Activated gamma-delta T cell treated with Interleukin-2 at 50 U/mL for 16 hours (primary cell): ENCODE results near the gene SOAT2.

Experiments used
- DNase-seq: peaks from one replicate; pipeline ENCODE4 v3.0.0-alpha.2; 2020

SOAT2 gene, protein sequence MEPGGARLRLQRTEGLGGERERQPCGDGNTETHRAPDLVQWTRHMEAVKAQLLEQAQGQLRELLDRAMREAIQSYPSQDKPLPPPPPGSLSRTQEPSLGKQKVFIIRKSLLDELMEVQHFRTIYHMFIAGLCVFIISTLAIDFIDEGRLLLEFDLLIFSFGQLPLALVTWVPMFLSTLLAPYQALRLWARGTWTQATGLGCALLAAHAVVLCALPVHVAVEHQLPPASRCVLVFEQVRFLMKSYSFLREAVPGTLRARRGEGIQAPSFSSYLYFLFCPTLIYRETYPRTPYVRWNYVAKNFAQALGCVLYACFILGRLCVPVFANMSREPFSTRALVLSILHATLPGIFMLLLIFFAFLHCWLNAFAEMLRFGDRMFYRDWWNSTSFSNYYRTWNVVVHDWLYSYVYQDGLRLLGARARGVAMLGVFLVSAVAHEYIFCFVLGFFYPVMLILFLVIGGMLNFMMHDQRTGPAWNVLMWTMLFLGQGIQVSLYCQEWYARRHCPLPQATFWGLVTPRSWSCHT

DNA sequence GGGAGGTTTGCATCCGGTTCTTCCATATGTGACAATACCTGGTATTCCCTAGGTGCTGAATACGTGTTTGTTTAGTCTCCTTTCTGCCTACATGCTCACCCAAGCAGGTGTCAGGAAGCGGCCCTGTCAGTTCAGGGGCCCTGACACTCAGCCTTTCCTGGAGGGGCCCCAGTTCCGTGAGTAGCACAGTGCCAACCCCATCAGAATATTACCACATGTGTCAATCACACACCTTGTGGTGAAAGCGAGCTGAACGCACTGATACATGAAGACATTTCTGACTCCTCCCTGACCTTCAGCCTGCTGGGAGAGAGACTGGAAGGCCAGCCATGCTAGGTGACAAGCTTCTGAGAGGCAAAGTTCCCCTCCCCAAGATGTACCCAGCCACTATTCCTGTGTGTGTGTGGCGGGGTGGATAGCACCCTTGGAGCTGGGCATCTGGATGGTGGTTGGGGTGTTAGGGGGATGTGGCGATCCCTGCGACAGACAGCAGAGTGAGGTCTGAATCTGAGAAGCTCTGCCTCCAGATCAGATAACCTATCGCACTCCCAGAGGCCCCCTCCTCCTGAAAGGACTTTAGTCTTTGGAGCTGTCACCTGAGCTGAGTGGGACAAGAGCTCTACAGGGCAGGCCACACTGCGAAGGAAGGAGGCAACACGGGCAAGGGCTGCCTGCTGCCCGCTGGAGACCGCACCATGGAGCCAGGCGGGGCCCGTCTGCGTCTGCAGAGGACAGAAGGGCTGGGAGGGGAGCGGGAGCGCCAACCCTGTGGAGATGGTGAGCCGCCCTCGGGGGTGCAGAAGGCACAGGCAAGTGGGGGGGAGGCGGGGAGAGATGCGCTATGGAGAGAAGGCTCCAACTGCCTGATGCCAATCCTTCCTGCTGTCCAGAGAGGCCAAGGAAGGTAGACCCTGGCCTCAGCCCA, at the start of gene SOAT2:
Gene SOAT2 (plus strand): TSS at position 604 of the 925 bp plus-strand sequence. CDS start 92 bp downstream, at position 696.
- DNase-seq: peak; percentile 60

DNA sequence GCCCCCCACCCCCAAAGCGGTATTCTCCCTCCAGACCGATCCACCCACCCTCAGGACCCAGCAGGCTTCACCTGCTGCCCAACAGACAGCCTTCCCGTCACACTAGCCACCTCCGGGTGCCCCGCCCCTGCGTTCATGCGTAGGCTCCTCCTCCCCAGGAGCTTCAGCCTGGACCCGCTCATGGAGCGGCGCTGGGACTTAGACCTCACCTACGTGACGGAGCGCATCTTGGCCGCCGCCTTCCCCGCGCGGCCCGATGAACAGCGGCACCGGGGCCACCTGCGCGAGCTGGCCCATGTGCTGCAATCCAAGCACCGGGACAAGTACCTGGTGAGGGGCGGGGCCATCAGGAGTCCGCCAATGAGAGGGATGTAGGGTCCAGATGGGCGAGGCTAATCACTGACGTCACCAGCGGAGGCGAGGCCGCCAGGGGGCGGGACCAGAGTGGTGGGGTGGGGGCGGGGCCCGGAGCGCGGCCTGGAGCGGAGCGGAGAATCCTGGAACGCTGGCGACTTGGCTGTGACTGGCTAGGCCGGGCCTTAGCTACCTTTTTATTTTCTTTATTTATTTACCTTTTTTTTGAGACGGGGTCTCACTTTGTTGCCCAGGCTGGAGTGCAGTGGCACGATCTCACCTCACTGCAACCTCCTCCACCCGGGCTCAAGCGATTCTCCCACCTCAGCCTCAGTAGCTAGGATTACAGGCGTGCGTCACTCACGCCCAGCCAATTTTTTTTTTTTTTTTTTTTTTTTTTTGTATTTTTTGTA, 49.0 kb upstream of the SOAT2 start:
- DNase-seq: peak; percentile 89

DNA sequence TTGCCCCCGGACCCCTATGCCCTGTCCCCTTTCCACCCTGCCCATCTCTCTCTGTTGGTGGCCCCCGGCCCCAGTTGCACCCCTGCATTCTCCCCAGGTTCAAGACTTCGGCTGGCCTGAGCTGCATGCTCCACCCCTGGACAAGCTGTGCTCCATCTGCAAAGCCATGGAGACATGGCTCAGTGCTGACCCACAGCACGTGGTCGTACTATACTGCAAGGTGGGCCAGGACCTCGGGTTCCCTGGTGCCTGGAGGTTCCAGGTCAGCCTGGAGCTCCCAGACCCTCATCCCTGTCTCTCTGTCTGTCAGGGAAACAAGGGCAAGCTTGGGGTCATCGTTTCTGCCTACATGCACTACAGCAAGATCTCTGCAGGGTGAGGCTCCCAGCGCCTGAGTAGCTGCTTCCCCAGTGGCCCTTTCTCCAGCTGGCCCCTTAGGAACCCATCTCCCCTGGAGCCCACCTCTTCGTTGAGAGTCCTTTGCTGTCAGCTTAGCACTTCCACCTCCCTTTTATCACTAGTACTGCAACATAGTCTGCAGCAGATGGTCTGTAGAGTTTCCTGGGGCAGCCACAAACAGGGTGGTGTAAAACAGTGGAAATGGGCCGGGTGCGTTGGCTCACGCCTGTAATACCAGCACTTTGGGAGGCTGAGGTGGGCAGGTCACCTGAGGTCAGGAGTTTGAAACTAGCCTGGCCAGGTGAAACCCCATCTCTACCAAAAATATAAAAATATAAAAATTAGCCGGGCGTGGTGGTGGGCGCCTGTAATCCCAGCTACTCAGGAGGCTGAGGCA, 47.6 kb upstream of the SOAT2 start:
- DNase-seq: no peak

DNA sequence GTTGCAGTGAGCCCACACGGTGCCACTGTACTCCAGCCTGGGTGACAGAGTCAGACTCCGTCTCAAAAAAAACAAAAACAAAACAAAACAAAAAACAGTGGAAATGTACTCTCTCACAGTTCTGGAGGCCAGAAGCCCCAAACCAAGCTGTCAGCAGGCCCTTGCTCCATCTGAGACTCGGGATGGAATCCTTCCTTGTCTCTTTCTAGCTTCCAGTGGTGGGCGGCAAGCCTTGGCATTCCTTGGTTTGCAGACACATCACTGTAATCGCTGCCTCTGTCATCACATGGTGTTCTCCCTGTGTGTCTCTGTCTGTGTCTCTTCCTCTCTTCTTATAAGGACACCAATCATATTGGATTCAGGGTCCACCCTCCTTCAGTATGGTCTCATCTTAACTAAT, 47.0 kb upstream of the SOAT2 start:
- DNase-seq: no peak

DNA sequence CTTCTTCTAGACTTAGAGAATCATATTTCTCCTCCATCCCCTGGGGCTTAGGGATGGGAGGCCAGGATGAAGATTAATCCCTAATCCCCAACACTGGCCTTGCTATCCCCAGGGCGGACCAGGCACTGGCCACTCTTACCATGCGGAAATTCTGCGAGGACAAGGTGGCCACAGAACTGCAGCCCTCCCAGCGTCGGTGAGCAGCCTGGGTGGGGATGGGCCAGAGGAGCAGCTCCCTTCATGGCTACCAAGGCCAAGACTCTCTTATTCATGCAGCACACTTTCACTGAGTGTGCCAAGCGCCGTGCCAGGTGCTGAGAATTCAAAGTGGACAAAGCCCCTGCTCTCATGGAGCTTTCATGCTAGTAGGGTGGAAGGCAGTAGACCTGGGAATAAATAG, 46.4 kb upstream of the SOAT2 start:
- DNase-seq: no peak

DNA sequence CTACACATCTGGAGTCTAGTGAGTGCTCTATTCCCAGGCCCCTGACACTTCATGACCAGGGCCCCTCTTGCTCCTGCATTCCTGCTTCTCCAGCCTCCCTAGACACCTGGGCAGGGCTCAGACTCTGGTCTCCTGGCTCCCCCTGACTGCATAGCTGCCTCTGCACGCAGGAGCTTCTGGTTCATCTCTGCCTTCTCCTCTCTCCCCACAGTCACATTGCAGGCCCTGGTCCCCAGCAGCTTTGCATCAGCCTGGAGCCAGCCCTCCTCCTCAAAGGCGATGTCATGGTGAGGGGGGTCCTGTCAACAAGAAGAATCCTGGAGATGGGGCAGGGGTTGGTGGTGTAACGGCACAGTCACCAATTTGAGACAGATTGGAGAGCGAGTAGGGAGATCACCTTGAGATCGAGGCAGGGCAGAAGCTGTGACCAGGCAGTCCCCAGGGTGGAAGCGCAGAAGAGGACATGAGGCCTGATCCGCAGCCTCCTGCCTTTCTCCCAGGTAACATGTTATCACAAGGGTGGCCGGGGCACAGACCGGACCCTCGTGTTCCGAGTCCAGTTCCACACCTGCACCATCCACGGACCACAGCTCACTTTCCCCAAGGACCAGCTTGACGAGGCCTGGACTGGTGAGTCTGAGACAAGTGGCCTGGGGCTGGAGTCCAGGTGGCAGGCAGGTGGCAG, 45.3 kb upstream of the SOAT2 start:
- no peak for DNase-seq

DNA sequence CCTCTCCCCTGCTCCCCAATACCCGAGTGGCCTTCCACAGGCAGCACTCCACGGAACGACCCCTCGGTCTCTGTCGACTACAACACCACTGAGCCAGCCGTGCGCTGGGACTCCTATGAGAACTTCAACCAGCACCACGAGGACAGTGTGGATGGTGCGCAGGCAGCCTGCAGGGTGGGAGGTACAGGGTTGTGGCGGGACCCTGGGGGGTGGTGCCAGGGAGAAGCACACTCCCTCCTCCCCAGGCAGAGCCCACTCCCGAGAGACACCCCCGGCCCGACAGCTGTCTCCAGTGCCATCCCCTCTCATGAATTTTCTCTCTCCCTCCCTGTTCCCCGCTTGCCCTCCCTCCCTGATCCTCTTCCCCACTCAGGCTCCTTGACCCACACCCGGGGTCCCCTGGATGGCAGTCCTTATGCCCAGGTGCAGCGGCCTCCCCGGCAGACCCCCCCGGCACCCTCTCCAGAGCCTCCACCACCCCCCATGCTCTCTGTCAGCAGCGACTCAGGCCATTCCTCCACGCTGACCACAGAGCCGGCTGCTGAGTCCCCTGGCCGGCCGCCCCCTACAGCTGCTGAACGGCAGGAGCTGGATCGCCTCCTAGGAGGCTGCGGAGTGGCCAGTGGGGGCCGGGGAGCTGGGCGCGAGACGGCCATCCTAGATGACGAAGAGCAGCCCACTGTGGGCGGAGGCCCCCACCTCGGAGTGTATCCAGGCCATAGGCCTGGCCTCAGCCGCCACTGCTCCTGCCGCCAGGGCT, 44.4 kb upstream of the SOAT2 start:
- DNase-seq: no peak

DNA sequence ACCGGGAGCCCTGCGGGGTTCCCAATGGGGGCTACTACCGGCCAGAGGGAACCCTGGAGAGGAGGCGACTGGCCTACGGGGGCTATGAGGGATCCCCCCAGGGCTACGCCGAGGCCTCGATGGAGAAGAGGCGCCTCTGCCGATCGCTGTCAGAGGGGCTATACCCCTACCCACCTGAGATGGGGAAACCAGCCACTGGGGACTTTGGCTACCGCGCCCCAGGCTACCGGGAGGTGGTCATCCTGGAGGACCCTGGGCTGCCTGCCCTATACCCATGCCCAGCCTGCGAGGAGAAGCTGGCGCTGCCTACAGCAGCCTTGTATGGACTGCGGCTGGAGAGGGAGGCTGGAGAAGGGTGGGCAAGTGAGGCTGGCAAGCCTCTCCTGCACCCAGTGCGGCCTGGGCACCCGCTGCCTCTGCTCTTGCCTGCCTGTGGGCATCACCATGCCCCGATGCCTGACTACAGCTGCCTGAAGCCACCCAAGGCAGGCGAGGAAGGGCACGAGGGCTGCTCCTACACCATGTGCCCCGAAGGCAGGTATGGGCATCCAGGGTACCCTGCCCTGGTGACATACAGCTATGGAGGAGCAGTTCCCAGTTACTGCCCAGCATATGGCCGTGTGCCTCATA, 43.7 kb upstream of the SOAT2 start:
- DNase-seq: no peak

DNA sequence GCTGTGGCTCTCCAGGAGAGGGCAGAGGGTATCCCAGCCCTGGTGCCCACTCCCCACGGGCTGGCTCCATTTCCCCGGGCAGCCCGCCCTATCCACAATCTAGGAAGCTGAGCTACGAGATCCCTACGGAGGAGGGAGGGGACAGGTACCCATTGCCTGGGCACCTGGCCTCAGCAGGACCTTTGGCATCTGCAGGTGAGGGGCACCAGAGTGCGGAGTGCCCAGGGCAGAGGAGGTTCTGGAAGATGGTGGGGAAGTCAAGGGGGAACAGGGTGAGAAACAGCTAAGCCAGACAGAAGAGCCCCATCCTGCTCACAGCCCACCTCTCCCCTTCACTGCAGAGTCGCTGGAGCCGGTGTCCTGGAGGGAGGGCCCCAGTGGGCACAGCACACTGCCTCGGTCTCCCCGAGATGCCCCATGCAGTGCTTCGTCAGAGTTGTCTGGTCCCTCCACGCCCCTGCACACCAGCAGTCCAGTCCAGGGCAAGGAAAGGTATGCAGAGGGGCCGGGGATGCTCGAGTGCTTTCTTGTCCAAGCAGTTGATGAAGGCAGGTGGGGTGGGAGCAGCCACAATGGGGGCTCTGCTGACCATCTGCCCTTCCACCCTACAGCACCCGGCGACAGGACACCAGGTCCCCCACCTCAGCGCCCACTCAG, 43.1 kb upstream of the SOAT2 start:
- no peak for DNase-seq

DNA sequence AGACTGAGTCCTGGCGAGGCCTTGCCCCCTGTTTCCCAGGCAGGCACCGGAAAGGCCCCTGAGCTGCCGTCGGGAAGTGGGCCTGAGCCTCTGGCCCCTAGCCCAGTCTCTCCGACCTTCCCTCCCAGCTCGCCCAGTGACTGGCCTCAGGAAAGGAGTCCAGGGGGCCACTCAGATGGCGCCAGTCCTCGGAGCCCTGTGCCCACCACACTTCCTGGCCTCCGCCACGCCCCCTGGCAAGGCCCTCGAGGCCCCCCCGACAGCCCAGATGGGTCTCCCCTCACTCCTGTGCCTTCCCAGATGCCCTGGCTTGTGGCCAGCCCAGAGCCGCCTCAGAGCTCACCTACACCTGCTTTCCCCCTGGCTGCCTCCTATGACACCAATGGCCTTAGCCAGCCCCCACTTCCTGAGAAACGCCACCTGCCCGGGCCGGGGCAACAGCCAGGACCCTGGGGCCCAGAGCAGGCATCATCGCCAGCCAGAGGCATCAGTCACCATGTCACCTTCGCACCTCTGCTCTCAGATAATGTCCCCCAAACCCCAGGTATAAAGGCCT, 42.5 kb upstream of the SOAT2 start:
- no peak for DNase-seq

DNA sequence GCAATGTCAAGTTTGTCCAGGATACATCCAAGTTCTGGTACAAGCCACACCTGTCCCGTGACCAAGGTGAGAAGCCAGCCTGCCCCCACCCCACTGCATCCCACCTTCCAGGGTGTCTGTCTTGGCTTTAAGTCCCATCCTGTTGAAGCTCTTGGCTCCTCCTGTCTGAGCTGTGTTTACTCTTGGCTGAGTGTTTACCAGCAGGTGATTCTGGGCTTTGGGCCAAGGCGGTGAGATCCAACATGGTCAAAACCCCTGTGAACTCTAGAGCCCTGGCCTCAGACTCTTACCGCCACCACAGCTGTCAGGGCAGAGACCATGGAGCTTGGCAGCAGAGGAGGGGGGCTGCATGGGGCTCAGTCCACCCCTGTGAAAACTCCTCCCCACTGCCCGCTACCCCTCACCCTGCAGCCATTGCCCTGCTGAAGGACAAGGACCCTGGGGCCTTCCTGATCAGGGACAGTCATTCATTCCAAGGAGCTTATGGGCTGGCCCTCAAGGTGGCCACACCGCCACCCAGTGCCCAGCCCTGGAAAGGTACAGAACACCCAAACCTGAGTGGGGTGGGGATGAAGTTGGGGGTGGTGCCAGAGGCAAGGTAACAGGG, 41.8 kb upstream of the SOAT2 start:
- DNase-seq: no peak

DNA sequence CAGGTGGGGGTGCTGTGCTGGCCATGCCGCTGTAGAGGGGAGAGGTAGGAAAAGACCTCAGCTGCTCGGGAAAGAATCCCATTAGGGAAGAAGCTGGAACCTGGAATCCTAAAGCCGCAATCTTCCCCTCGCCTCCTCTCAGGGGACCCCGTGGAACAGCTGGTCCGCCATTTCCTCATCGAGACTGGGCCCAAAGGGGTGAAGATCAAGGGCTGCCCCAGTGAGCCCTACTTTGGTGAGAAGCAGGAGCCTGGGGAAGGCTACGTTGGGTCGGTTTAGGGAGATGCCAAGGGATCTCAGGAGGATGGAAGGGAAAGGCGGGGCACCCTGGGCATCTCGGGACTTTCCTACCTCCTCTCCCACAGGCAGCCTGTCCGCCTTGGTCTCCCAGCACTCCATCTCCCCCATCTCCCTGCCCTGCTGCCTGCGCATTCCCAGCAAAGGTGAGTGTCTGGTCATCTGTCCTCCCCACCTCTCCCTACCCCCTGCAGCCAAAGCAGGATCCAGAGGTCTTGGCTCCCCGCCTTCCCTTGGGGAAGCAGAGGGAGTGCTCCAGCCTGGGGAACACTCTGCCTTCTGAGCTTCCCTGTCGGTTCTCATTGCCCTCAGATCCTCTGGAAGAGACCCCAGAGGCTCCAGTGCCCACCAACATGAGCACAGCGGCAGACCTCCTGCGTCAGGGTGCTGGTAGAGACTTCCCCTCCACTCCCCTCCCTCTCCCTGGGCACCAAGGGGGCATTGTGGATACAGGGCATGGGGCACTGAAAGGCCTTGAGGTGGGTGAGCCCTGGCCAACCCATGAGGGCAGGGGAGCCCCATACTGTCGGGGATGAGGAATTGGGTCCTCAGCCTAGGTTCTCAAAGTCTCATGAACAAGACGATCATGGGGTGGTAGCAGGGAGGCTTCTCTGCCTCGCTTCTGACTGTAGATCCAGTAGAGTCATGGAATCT, 41.0 kb upstream of the SOAT2 start:
- no peak for DNase-seq

DNA sequence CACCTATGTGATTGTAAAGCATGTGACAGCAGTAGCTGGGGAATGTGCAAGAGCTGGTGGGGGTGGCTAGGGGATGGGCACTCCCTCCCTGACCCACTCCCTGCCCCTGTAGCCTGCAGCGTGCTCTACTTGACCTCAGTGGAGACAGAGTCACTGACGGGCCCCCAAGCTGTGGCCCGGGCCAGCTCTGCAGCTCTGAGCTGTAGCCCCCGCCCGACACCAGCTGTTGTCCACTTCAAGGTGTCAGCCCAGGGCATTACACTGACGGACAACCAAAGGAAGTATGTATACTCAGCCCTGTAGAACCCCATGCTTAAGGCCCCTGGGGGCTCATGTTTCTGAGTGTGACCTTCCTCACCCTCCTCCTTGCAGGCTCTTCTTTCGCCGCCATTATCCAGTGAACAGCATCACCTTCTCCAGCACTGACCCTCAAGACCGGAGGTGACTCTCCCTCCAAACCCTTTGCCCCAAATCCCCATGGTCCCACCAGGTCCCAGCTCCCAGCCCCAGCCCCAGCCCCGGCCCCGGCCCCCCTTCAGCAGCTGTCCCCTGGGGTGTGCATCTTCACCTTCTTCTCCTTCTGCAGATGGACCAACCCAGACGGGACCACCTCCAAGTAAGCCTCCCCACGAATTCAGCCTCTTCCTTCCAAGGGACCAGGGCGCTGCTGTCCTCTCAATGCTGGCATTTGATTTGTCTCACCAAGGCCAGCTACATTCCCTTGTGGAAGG, 40.1 kb upstream of the SOAT2 start:
- DNase-seq: no peak

DNA sequence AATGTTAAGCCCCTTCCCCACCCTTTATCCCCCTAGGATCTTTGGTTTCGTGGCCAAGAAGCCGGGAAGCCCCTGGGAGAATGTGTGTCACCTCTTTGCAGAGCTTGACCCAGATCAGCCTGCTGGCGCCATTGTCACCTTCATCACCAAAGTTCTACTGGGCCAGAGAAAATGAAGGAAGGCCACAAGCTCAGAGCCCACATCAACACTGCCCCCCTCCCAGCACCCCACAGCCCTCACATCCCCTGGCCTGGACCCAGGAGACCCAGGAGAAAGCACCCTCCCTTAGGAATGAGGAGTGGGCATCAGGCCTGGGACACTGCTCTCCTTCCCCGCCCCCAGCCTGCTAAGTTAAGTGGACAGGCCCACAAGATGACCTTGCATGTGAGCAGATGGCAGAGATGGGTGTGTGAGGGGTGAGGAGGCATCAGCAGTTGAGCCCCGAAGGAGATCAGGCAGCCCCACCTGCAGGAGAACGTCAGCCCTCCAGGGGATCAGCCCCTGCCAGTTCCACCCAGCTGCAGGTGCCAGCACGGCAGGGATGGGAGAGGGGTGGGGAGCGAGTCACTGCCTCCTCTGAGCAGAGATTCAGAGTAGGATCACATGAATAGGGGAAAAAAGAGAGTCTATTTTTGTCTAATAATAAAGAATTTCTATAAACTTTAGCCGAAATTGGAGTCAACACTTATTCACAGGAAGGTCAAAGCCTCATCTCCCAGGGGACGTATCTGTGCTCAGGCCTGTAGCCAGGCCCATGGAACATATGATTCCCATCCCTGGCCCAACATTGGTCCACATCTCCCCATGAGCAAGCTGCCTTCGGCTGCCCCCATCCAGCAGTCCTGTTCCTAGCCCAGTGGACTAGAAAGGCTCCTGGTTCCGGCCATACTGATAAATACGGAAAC, 39.3 kb upstream of the SOAT2 start:
- DNase-seq: no peak

DNA sequence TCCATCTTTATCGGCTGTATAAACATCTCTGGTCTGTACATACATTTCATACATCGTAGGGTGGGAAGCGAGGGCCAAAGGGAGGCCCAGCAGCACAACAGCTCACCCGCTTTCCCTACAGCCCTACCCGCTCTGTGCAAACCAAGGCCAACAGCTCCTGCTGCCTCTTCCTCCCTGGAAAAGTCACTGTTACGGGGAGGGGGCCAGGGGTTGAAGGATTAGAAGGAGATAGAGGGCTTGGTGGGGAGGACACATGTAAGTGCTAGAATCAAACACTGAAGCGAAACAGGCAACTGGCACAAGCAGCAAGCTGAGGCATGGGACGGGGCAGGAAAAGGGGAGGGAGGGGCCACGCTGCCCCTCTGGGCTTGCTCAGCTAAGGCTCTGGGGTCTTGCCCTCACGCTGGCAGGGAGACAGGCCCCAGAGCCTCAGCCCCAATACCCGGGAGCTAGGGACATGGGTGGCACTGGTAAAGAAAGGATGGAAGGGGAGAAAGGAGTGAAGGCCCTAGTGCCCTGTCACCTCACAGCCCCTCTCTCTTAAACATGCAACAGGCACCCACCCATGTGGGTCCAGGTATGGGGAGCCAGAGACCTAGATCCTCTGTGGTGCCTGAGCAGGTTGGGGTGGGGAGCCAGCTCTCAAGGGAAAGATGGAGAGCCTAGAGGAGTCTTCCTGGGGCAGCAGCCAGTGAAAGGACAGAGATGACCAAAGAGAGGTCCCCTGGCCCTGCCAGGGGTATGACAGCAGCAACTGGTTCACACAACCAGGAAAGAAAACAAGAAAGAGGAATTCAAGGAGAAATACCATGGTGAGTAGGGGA, 38.5 kb upstream of the SOAT2 start:
- no peak for DNase-seq
